K562 (cell line): ENCODE results near the gene C1orf94. TPM values are rescaled to one million over a fixed set of nuclear protein-coding genes. Genes with fewer than 3 reads are reported as not detected.

Experiments
- ATAC-seq: fragments of 200-7000 bp; cut with Tn5 transposase; 3 replicates; pipeline ENCODE4 v1.9.1; 2020; ENCODE audit warnings: moderate library complexity
- BruUV-seq: library from RNA; stranded (reverse); fragments of 400-500 nt; replicated peaks from 2 replicates; lab custom pipeline; 2021; lab: Mats Ljungman, UMichigan
- CTCF ChIA-PET: fragments of 300-600 bp; formaldehyde crosslinking; extraction: SDS; loops from one replicate; lab custom pipeline; 2021; ENCODE audit warnings: low intra/inter-chr PET ratio; lab: Yijun Ruan, JAX
- POLR2A ChIA-PET: fragments of 300-600, 350-650 bp; sonication (Branson Sonifier 250); formaldehyde crosslinking; extraction: SDS; loops from one replicate; lab custom pipeline; 2021; ENCODE audit warnings: antibody characterized with exemption, inconsistent platforms; lab: Yijun Ruan, JAX
- DNase-seq, 4 experiments: peaks; one replicate each; pipeline versions ENCODE4 v3.0.0 to v3.0.0-alpha.2; 2011 to 2018; ENCODE audit warnings: low spot score in 3 of 4, mixed read lengths in 3 of 4; ENCODE audit errors: extremely low read depth in 1 of 4
- FAIRE-seq: peaks from 2 replicates; lab custom pipeline; 2011; peaks lifted over from hg19 to GRCh38; lab: Jason Lieb, UNC
- H2AFZ ChIP-seq: 2 replicates; pipeline ENCODE4 v1.6.0; 2011; ENCODE audit warnings: low read depth, low read length, control low read depth, inconsistent platforms
- H3K27ac ChIP-seq: fragments of 200-600 bp; 3 replicates; pipeline ENCODE4 v1.8.0; 2011; ENCODE audit warnings: low read depth, mild to moderate bottlenecking, control low read depth, inconsistent platforms, low read length, moderate library complexity, mixed read lengths; ENCODE audit errors: extremely low read depth
- H3K27me3 ChIP-seq, 2 experiments: fragments of 300-600 bp in 1 of 2; 2 replicates in 1 of 2; 3 replicates in 1 of 2; pipeline versions ENCODE4 v1.6.0 to v1.8.0; 2011; ENCODE audit warnings: inconsistent platforms in 2 of 2, low read length in 2 of 2, mild to moderate bottlenecking in 1 of 2, mixed read lengths in 1 of 2, moderate library complexity in 1 of 2; ENCODE audit not compliant: control insufficient read depth in 2 of 2, insufficient read depth in 2 of 2
- H3K36me3 ChIP-seq: fragments of 300-600 bp; 3 replicates; pipeline ENCODE4 v1.8.0; 2011; ENCODE audit warnings: mild to moderate bottlenecking, low read length, inconsistent platforms; ENCODE audit not compliant: control insufficient read depth, insufficient read depth
- H3K4me1 ChIP-seq, 2 experiments: fragments of 200-600 bp in 1 of 2; replicated peaks in 1 of 2; 2 replicates in 1 of 2; 3 replicates in 1 of 2; pipeline versions ENCODE4 v1.5.1 to v1.8.0; 2011; ENCODE audit warnings: inconsistent platforms in 2 of 2, low read length in 2 of 2, mild to moderate bottlenecking in 1 of 2, mixed read lengths in 1 of 2, moderate library complexity in 1 of 2; ENCODE audit not compliant: control insufficient read depth in 2 of 2, insufficient read depth in 2 of 2
- H3K4me2 ChIP-seq: 2 replicates; pipeline ENCODE4 v1.6.1; 2011; ENCODE audit warnings: low read length, control low read depth, inconsistent platforms, mixed read lengths; ENCODE audit not compliant: insufficient read depth
- H3K4me3 ChIP-seq: fragments of 200-600 bp; sonication (generic), shearing (Covaris generic); 2 replicates; pipeline ENCODE4 v1.5.1; 2016; ENCODE audit warnings: control low read depth, inconsistent platforms
- H3K79me2 ChIP-seq: fragments of 200-600 bp; 3 replicates; pipeline ENCODE4 v1.8.0; 2011; ENCODE audit warnings: low read length, inconsistent platforms; ENCODE audit not compliant: control insufficient read depth, insufficient read depth
- H3K9ac ChIP-seq, 2 experiments: 2 replicates each; pipeline versions ENCODE4 v1.6.0 to v1.6.1; 2011; ENCODE audit warnings: low read depth in 2 of 2, low read length in 2 of 2, control low read depth in 1 of 2, inconsistent platforms in 1 of 2, mild to moderate bottlenecking in 1 of 2, mixed read lengths in 1 of 2; ENCODE audit not compliant: insufficient read depth in 1 of 2
- H3K9me1 ChIP-seq: one replicate; pipeline ENCODE4 v1.6.0; 2011; ENCODE audit warnings: inconsistent platforms, mild to moderate bottlenecking, low read length, moderate library complexity; ENCODE audit not compliant: control insufficient read depth, insufficient read depth
- H3K9me3 ChIP-seq: replicated peaks from 2 replicates; pipeline ENCODE4 v1.5.1; 2011; ENCODE audit warnings: low read depth, low read length, inconsistent platforms; ENCODE audit not compliant: control insufficient read depth, insufficient read depth
- H4K20me1 ChIP-seq: replicated peaks from 2 replicates; pipeline ENCODE4 v1.6.1; 2011; ENCODE audit warnings: low read length, inconsistent platforms, mixed read lengths; ENCODE audit not compliant: control insufficient read depth, insufficient read depth
- CXXC5 ChIP-seq: fragments of 250-450 bp; sonication (Bioruptor Pico); IDR thresholded peaks from 2 replicates; pipeline ENCODE4 v1.8.0; 2022; ENCODE audit warnings: inconsistent platforms, mild to moderate bottlenecking, moderate library complexity
- MITF ChIP-seq: IDR thresholded peaks from 2 replicates; pipeline ENCODE4 v1.6.1; 2014; ENCODE audit warnings: antibody characterized with exemption
- SREBF1 ChIP-seq: fragments of 150-350 bp; IDR thresholded peaks from 2 replicates; pipeline ENCODE4 v1.6.1; 2014; ENCODE audit warnings: antibody characterized with exemption, low read depth, low read length, borderline replicate concordance
- YBX1 ChIP-seq: fragments of 450-650 bp; IDR thresholded peaks from 2 replicates; pipeline ENCODE4 v1.7.1; 2016; ENCODE audit warnings: mild to moderate bottlenecking
- ZNF316 ChIP-seq: fragments of 450-650 bp; IDR thresholded peaks from 2 replicates; pipeline ENCODE4 v1.6.1; 2016
- WGBS: fragments of 100-300 bp; shearing (Covaris generic); methylation state at CpG from one replicate; pipeline ENCODE4 v1.1.6; 2016; ENCODE audit warnings: low coverage, mixed read lengths; ENCODE audit not compliant: insufficient coverage; ENCODE audit errors: missing lambda C conversion rate; 5-methylcytosine and 5-hydroxymethylcytosine counted together
- in situ Hi-C: fragments of 300-500 bp; cut with MboI; formaldehyde crosslinking; loops from 4 replicates; pipeline ENCODE4 v1.15.0; 2018; ENCODE audit warnings: inconsistent platforms, mixed read lengths
- intact Hi-C: fragments of 100-400 bp; cut with micrococcal nuclease; formaldehyde crosslinking; loops from 2 replicates; pipeline ENCODE4 v1.14.2; 2022
- polyA plus RNA-seq, 8 experiments: library from polyadenylated mRNA; depleted of rRNA in 4 of 8; stranded (reverse) in 5 of 8; unstranded in 3 of 8; fragments of >200 nt; fragmentation: Nextera tagmentation in 2 of 8; fragmentation: Illumina TruSeq in 1 of 8; extraction: Ambion mirVana in 2 of 8; extraction: Trizol in 1 of 8; gene quantifications; 2 replicates each; pipeline versions ENCODE4 v1.2.1 to v1.2.3, GENCODE V29; 2011 to 2014; ENCODE audit warnings: inconsistent platforms in 1 of 8, missing spikeins in 1 of 8
- total RNA-seq, 7 experiments: library from RNA; depleted of rRNA in 6 of 7; stranded (reverse); fragments of >200 nt in 6 of 7; fragmentation: Illumina TruSeq in 2 of 7; extraction: Trizol in 2 of 7; gene quantifications; 2 replicates each; pipeline versions ENCODE4 v1.2.1 to v1.2.3, GENCODE V29; 2011 to 2021; ENCODE audit warnings: low replicate concordance in 1 of 7

Gene C1orf94
- total and polyA plus RNA-seq, 9 of the 15 experiments (the other 6 are each of a cell fraction or from before 2014, with no cell fraction given): not detected

GRCh38 chr1:34163792-34164731 lies 12.6 kb upstream of the C1orf94 start:
- POLR2A ChIA-PET: interaction anchor here (0.8 kb wide), 1 partner anchor 20 kb away, joined by 3 read pairs; no protein-coding TSS in a partner anchor
- no peaks in the 10 kb centered on the region for H4K20me1 ChIP-seq
- no peak for TF ChIP-seq YBX1
- no peak for TF ChIP-seq MITF
- TF ChIP-seq ZNF316: no peak
- no peak for TF ChIP-seq CXXC5
- TF ChIP-seq SREBF1: no peak
- TF ChIP-seq, all 486 proteins: peak for 0
- no TSS peak for BruUV-seq
- Histone ChIP-seq H3K4me1 (peaks cover 0 to 10% of the 10 kb centered on the region in 2 experiments; a peak in 2 of 5 replicates), H3K9me1 (no peaks in the 10 kb centered on the region), H3K36me3 (no peaks in the 10 kb centered on the region), H3K9ac (no peak overlapping the region), H3K27me3 (peaks cover 2 to 18% of the 10 kb centered on the region in 2 experiments; a peak in 4 of 5 replicates), H3K79me2 (no peaks in the 10 kb centered on the region), H3K9me3 (no peaks in the 10 kb centered on the region), H3K27ac (no peak overlapping the region), H3K4me2 (no peak overlapping the region), H2AFZ (no peak overlapping the region), H3K4me3 (no peak overlapping the region)
- no peak for ATAC-seq
- 20% methylated on average over 38 of the region's 75 CpGs for WGBS
- in situ Hi-C loops: no loop called here
- no peak for FAIRE-seq
- CTCF ChIA-PET: no interaction called here
- DNase-seq: no peak
- intact Hi-C loops: no loop called here
